Stimulated activated CD4-positive, alpha-beta T cell treated with anti-CD3 and anti-CD28 coated beads, Interleukin-15, amount 100 ng/mL, for 48 hours (primary cell): Measurements from ENCODE around the gene CCNI2.

Experiments
- DNase-seq, 2 donors: peaks; one replicate each; pipeline ENCODE4 v3.0.0-alpha.2; 2020; ENCODE audit warnings: low read depth in 2 of 2

Gene CCNI2

DNA sequence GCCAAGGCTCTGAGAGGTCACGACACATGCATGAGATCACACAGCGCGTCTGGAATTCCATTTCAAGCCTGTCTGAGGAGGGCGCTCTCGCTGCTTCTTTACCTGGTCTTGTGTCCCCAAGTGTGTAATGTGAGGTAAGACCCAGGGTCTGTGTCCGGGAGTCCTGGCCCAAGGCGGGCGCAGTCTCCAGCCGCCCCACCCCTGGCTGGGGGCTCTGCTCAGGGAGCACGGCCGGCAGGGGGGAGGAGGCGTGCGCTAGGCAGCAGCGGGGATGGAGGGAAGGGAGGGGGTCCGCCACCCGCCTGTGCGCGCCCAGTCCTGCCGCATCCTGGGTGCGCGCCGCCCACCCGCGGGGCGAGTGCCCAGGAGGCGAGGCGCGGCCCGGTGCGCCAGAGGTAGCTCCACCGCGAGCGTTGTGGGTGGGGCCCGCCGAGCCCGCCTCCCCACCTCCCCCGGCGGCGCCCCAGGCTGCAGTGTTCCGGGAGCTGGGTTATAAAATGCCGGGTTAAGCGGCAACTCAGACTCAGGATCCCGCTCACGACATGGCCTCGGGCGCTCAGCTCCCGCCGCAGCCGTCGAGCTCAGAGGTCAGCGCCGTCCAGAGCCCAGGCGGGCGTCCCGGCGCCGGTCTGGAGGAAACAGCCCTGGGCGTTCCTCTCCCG lies at the start of gene CCNI2:
Gene CCNI2, plus strand, starts transcription at position 473 of the 662 bp plus-strand sequence. Its CDS starts 70 bp downstream, at position 543.
- peak; percentile 10 to 43 for DNase-seq

DNA sequence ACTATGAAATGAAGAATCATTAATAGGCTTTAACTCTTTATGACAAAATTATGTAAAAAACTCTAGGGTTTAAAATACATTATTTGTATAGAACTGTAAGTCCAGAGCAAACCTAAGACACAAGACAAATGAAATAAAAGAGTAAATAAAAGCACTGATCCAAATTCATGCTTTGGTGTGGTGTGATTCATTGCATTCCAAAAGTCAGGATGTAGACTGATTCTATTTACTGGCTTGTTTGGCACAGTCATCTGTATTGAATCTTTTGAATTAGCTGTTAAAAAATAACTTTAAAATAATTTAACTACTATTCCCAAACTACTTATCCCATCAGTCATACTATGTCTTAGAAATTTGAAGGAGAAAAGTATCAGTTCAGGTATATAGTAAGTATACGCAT lies 42.4 kb upstream of the CCNI2 start:
- no peak for DNase-seq

DNA sequence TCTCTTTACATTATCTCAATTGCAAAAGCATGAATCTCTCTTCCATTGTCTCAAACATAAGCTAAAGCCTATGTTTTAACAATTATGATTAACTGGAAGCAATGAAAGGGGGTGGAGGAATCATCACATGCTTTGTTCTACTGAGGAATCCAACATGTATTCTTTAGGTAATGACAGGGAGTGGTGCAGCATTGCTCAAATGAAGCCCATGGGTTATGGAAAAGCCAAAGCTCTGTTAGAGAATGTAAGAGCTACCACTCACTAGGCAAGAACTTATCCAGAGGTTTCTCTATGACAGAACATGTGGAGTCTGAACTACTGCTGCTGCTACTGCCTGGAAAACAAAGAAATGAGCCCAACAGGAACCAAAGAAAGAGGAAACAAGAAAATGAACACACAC lies 38.6 kb upstream of the CCNI2 start:
- DNase-seq = no peak

- no peak for DNase-seq
Measured at GRCh38 chr5:132714456-132715307, 32.5 kb upstream of the CCNI2 start.

DNA sequence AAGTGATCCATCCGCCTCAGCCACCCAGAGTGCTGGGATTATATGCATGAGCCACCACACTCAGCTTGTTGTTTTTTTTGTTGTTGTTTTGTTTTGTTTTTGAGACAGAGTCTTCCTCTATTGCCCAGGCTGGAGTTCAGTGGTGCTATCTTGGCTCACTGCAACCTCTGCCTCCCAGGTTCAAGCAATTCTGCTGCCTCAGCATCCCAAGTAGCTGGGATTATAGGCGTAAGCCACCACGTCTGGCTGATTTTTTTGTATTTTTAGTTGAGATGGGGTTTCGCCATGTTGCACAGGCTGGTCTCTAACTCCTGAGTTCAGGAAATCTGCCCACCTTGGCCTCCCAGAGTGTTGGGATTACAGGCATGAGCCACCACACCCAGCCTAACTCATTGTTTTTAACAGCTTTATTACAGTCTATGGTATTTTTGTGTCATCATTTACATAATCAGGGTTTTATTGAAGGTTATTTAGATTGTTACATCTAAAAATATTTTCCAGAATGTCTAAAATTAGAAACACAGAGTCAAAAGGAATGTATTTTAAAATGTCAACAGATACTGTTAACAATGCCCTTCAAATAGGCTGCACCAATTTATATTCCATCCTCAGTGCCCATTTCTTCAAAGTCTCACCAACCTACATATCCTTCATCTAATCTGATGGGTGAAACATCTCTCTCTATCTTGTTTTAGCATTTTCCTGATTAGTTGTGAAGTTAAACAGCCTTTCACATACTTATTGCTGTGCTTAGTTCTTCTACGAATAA lies 28.5 kb upstream of the CCNI2 start:
- no peak for DNase-seq

GRCh38 chr5:132725745-132726144 lies 21.5 kb upstream of the CCNI2 start:
- no peak for DNase-seq

GRCh38 chr5:132729896-132730295 lies 17.3 kb upstream of the CCNI2 start:
- no peak for DNase-seq

DNA sequence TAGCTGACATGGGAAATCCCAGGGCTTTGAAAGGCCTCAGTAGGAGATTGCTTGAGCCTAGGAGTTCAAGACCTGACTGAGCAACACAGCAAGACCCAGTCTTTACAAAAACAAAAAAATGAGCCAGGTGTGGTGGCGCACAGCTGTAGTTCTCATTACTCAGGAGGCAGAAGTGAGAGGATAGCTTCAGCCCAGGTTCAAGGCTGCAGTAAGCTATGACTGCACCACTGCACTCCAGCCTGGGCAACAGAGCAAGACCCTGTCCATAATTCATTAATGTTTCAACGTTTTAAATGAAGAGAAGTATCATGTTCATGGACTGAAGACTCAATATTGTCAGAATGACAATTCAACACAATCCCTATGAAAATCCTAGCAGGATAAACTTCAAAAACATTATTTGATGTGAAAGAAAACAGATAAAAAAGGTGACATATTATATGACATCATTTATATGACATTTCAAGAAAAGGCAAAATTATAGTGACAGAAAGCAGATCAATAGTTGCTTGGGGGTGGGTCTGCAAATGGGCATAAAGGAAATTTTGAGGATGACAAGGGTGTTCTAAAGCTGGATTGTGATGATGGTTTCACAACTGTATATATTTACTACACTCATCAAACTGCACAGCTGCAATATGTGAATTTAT lies 13.6 kb upstream of the CCNI2 start:
- no peak for DNase-seq

GRCh38 chr5:132734687-132735086 lies 12.5 kb upstream of the CCNI2 start:
- DNase-seq = no peak

- peak; percentile 97 to 98 for DNase-seq
Measured at GRCh38 chr5:132736853-132737833, 10.1 kb upstream of the CCNI2 start, which contains the start of gene KIF3A. TSS of gene KIF3A (minus strand) at chr5:132737546. CDS start at chr5:132737419, 127 bp downstream.

- DNase-seq = no peak
Measured at GRCh38 chr5:132737982-132738681, 9.1 kb upstream of the CCNI2 start.

- DNase-seq = no peak
Measured at GRCh38 chr5:132739232-132739631, 8.0 kb upstream of the CCNI2 start.

DNA sequence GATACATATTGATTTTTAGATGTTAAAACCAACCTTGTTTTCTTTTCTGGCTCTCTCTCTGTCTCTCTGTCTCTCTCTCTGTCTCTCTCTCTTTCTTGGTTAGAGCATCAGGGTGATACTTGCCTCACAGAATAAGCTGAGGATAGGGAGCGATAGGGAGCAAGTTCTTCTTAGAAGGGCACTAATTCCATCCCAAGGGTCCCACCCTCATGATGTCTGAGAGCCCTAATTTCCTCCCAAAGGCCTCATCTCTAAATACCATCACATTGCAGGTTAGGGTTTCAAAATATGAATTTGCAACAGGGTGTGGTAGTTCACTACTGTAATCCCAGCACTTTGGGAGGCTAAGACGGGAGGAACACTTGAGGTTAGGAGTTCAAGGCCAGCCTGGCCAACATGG lies 5.1 kb upstream of the CCNI2 start:
- no peak for DNase-seq

DNA sequence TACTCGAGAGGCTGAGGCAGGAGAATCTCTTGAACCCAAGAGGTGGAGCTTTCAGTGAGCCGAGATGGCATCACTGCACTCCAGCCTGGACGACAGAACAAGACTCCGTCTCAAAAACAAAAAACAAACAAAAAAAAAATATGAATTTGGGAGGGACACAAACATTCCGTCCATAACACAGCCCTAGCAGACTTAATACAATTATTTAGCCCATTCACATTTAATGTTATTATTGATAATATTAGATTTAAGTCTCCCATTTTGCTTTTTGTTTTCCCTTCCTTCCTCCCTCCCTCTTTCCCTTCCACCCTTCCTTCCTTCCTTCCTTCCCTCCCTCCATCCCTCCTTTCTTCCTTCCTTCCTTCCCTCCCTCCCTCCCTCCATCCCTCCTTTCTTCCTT lies 4.6 kb upstream of the CCNI2 start:
- no peak for DNase-seq

GRCh38 chr5:132744659-132745058 lies 2.6 kb upstream of the CCNI2 start:
- DNase-seq = no peak

GRCh38 chr5:132746592-132746953 lies 653 bp upstream of the CCNI2 start:
- no peak for DNase-seq

DNA sequence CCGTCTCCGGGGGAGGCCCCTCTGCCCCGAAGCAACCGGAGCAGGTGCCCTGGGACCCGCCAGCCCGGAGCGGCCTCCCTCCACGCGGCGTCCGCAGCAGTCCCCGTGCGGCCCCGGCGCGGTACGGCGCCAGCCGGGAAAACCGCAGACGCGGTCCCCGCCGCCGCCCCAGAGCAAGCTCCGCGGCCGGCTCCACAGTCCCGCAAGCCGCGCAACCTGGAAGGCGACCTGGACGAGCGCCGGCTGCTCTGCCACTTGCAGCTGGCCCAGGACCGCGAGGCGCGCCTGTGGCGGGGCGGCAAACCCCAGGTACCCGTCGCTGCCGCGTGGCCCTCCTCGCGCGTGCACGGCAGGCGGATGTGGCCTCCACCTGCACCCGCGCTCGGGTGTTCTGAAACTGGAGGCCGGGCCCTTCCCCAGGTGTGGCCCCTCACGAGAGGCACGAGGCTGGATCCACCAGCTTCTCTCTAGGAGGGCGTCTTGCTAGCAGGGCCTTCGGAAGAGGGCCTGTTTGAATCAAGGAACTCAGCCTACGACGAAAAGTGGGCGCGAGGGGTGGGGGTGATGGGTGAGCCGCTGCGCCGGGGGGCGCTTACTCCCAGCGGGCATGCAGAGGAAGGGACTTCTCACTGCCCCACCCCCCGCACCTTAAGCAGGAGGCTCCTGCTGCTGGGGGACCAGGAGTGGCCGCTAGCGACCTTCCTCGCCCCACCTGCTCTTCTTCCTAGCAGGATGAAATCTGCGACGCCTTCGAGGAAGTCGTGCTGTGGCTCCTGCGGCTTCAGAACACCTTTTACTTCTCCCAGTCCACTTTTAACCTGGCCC lies 602 bp downstream of the CCNI2 start:
- DNase-seq = peak; percentile 26 to 32

DNA sequence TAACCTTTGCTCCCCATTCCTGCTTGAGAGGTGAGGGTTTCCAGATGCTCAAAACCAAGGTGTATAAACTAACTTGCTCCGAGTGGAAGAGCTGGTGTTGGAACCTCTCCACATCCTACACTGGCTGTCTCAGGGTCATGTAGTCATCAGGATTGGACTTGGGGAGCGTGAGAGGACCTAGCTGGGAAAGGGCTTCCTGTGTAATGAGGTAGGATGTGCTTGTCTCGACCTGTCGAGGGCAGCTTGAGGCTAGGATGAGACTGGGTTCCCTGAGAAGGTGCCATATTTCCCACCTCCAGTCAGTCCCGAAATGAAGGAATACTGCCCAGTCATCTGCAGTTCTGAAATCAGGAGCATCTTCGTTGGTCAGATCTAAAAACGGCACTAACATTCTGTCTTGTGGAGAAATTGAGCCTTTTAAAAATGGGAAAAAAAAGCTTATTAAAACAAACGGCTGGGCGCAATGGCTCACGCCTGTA lies 1.3 kb downstream of the CCNI2 start:
- DNase-seq = no peak

DNA sequence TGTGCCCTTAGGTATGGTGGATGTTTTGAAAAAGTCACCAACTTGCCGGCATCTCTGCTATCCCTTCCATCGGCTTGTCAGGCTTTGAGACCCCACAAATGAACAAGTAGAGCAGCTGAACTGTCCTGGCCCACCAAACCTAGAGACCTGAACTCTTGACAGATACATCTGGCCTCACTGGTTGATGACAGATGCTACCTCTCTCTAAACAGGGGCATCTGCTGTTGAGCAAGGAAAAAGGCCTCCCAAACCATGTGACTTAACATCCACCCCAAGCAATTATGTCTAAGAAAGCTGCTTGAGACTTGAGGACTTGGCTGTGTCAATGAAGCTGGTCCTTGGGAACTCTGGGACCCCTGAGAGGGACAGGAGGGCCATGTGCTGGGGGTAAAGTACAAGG lies 2.3 kb downstream of the CCNI2 start:
- no peak for DNase-seq
